Ovary (tissue), 3 donors: ENCODE measurements around the gene CDC42SE2.

Experiments used
- CTCF ChIP-seq, 3 donors: fragments of 450-650 bp in 2 of 3; fragments of 200-600 bp in 1 of 3; IDR thresholded peaks; one replicate each; pipeline versions ENCODE4 v1.5.1 to v1.8.0; 2016 to 2022; ENCODE audit warnings: antibody characterized with exemption in 3 of 3, mild to moderate bottlenecking in 1 of 3
- POLR2A ChIP-seq: fragments of 450-650 bp; IDR thresholded peaks from one replicate; pipeline ENCODE4 v1.6.1; 2017; ENCODE audit warnings: antibody characterized with exemption, mild to moderate bottlenecking, moderate library complexity
- donor health status: DM: no; HTN: no; CAD: no.

DNA sequence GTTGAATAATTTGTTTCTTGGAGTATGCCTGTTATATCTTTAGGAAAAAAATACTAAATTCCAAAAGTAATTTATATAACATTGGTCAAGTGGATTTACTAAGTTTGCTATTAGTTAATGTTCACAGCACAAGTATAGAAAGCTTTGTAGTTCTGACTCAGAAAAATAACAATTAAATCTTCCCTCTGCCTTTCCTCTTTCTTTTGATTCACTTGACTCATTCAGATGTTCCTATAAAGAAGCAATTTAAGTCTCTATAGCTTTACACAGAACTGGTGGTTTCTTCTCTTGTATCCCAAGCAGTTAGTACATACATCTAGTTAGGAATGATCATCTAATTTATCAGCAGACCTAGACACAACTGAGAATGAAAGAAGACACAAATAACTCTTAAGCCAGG is 4.5 kb upstream of the CDC42SE2 start:
- TF ChIP-seq POLR2A = no peak
- no peak for TF ChIP-seq CTCF (IDR thresholded peaks at IDR 0.05)
